ENCODE measurements around the gene FCN1.

Gene FCN1

DNA sequence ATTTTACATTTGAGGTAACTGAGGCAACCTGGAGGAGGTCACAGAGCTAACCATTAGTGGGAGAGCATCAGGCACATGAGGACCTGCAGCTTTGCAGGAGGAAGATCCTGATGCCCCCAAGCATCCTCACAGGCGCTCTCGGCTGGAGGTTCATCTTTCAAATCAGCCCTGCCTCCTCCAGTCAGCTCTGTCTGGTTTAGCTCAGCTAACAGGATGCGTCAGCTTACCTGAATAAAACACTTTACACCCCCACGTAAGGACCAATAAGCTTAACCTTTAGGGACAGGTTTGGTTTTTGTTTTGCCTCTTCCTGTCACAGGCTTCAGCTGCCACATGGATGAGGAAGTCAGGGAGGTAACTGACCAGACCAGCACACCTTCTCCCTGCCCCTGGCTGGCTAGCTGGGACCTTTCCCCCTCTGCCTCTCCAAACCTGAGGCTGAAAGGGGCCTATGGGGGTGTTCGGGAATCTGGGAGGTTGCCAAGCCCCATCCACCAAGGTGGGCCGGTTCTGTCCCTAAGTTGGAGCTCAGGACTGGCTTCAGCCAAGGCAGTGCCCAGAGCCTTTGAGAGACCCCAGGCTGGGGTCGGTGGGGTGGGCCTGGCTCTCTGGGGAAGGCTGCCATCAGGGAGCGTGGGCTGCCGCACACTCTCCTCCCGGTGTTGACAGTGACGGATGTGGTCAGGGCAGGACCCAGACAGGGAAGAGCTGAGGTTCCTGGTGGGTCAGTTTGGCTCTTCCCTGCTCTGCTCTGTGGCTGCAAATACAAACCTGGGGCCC, 20.0 kb upstream of the FCN1 start:
- H3K36me3 Mint-ChIP-seq (ENCODE audit: insufficient read depth) = no peaks in the 10 kb centered on the region
- H3K4me1 Mint-ChIP-seq (ENCODE audit: low read depth in 2 of 2) = peaks cover 0 to 2% of the 10 kb centered on the region in 2 donors
- DNase-seq (no peak), ATAC-seq (replicated peaks) (no peak)
- no peaks in the 10 kb centered on the region for H3K9me3 Mint-ChIP-seq
- no peak overlapping the region for H3K27ac Mint-ChIP-seq
- H3K4me3 Mint-ChIP-seq = no peak overlapping the region
- H3K27me3 Mint-ChIP-seq = peaks cover 26 to 49% of the 10 kb centered on the region in 2 donors

DNA sequence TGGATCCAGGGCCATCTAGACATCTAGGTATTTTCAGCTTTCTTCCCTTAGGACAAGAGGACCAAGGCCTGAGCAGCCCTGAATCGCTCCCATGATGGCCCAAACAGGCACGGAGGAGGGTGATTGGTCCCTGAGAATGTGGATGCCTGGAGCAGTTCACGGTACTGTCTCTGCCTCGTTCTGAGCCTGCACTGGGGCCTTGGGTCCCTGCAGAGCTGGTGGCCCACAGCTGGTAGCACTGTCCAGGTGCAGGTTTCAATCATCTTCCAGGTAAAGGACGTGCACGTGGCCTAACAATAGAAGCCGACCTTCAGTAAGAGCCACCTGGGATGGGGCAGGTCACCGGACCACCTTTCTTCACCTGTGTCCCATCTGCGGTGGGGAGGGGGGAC, 19.4 kb upstream of the FCN1 start:
- Mint-ChIP-seq H3K4me1 (ENCODE audit: low read depth in 2 of 2) (peaks cover 0 to 2% of the 10 kb centered on the region in 2 donors), H3K36me3 (ENCODE audit: insufficient read depth) (no peaks in the 10 kb centered on the region), H3K9me3 (no peaks in the 10 kb centered on the region), H3K27ac (no peak overlapping the region), H3K27me3 (peaks cover 30 to 54% of the 10 kb centered on the region in 2 donors), H3K4me3 (no peak overlapping the region)
- no peak for ATAC-seq (replicated peaks)
- DNase-seq = no peak

DNA sequence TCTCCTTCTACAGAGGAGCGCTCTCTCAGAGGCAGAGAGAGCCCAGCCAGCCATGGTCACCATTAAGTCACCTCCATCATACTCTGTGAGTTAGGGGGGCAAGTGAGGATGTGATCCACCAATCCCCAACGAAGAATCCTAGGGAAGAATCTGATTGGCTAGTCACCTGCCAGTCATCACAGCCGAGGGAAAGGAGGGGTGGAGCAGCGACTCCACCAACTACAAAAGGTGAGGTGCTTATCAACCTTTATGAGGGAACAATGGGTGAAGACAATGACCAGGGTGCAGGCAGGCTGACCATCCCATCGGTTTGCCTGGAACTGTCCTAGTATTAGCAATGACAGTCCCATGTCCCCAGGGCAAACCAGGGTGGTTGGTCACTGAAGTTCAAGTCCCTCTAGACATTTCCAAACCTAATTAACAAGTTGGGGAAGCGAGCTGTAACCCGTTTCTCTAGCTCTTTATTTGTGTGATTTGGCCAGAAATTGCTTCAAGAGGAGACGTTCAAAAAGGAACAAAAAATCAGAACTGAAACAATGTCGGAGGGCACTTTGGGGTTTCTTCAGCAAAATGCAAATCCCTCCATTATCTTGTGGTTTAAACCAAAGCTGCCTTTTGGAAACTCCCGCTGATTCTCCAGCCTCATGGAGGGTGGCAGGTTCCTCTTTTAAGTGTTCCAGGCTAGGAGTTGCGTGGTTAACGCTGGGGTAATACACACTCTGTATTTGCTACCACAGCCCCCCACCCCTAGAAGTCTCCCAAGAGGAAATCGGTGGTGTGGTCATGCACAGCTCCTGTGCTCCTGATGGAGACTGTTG, 18.8 kb upstream of the FCN1 start:
- peaks cover 0 to 2% of the 10 kb centered on the region in 2 donors for H3K4me1 Mint-ChIP-seq (ENCODE audit: low read depth in 2 of 2)
- DNase-seq (no peak), ATAC-seq (replicated peaks) (peak; percentile 21)
- H3K9me3 Mint-ChIP-seq = no peaks in the 10 kb centered on the region
- no peaks in the 10 kb centered on the region for H3K36me3 Mint-ChIP-seq (ENCODE audit: insufficient read depth)
- no peak overlapping the region for H3K27ac Mint-ChIP-seq
- H3K4me3 Mint-ChIP-seq = no peak overlapping the region
- H3K27me3 Mint-ChIP-seq = peaks cover 36 to 60% of the 10 kb centered on the region in 2 donors

DNA sequence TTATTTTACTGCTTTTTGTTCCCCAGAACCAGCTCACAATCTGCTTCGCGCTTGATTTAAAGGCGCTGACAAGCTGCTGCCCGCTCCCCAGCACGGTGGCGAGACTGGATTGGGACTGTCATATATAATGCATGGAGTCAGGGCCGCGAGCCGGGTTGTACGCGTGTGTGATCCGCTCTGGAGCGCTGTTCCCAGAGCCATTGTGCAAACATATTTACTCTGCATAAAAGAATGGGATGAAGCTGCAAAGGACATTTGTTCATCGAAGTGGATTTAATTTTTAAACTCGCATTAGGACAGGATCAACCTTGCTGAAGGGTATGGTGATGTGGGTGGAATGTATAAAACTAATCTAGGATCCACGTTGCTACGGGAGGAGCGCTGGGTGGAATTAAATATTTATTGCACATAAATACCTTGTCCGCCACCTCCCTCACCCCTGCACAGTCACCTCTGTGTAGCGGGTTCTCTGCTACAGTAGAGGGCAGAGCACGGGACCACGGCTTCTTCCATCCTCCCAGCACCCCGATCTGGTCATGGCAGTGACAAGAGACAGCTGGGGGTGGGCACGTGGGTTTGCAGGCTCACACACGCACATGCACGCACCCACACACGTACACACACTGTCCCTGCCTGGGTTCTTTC, 18.1 kb upstream of the FCN1 start:
- H3K9me3 Mint-ChIP-seq = no peaks in the 10 kb centered on the region
- no peak for DNase-seq
- ATAC-seq (replicated peaks) = no peak
- H3K27me3 Mint-ChIP-seq = peaks cover 37 to 64% of the 10 kb centered on the region in 2 donors
- no peaks in the 10 kb centered on the region for H3K36me3 Mint-ChIP-seq (ENCODE audit: insufficient read depth)
- H3K27ac Mint-ChIP-seq = no peak overlapping the region
- no peak overlapping the region for H3K4me3 Mint-ChIP-seq
- peaks cover 0 to 2% of the 10 kb centered on the region in 2 donors for H3K4me1 Mint-ChIP-seq (ENCODE audit: low read depth in 2 of 2)

DNA sequence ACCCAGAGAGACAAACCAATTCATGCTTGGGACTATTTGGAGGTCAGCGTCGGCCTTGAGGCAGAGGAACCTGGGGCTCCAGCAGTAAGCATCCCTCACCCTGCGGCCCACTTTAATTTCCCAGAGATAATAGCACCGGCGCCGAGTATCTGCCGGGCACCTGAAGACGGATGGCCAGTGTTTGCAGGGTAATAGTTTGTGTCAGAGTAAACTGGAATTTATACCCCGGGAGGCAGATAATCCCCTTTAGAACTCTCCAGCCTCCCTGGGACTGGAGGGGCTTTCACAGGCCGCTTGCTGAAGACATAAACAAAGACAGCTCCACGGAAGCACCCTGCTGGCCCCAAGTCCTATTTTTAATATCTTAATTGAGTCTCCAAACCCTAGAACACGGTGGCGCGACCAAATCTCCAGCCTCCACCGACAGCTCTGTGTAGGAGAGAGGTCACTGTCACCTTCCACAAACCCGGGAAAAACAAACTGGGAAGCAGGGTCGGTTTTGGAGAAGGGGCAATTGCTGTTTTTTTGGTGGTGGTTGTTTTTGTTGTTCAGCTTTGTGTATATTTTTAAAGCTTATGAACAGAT, 17.4 kb upstream of the FCN1 start:
- Mint-ChIP-seq H3K27ac (no peak overlapping the region), H3K27me3 (peaks cover 37 to 64% of the 10 kb centered on the region in 2 donors), H3K9me3 (no peaks in the 10 kb centered on the region), H3K36me3 (ENCODE audit: insufficient read depth) (no peaks in the 10 kb centered on the region), H3K4me1 (ENCODE audit: low read depth in 2 of 2) (no peaks in the 10 kb centered on the region), H3K4me3 (no peak overlapping the region)
- ATAC-seq (replicated peaks) = no peak
- DNase-seq = no peak

DNA sequence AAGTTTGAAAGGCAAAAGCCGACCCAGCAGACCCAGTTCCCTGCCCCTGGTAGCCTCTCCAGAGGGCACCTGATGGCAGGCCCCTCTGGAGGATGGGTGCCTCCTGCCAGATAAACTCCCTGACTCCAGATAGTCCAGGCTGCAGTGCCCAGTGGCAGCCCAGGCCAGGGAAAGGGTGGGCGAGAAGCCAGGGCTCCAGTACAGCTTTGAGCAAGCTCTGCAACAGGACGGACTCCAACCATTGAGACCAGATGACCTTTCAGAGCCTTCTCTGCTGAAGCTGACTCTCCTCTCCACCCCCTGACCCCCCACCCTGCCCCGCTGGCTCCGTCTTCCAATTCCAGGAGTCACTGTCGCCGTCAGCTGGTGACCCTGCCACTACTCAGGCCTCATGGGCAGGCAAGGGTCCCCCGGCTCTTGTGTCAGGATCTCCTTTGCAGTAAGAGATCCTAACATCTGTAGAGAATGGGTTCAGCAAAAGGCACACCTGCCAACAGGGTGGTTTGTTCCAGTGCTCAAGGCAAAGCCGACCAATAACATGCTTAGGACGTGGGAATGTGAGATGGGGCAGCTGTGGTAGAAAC, 15.5 kb upstream of the FCN1 start:
- H3K27ac Mint-ChIP-seq = no peak overlapping the region

DNA sequence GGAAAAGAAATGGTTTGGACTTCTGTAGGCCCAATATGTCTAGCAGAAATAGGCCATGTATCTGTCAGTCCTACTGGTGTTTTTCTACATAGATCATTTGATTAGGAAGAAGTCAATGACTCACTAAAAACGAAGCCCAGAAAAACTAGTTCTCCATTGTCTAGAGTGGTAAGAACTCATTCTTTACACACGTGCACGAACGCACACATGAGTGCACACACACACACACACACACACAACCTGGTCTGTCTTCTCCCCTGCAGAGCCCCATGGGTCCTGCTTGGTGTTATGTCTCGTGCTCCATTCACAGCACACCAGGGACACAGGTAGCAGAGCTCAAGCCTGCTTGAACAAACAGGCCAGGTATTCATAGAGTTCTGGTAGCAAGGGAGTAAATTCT, 14.9 kb upstream of the FCN1 start:
- H3K4me3 Mint-ChIP-seq = no peak overlapping the region
- DNase-seq (no peak), ATAC-seq (replicated peaks) (no peak)
- H3K4me1 Mint-ChIP-seq (ENCODE audit: low read depth in 2 of 2) = no peaks in the 10 kb centered on the region
- peaks cover 37 to 60% of the 10 kb centered on the region in 2 donors for H3K27me3 Mint-ChIP-seq
- H3K9me3 Mint-ChIP-seq = no peaks in the 10 kb centered on the region
- no peaks in the 10 kb centered on the region for H3K36me3 Mint-ChIP-seq (ENCODE audit: insufficient read depth)
- no peak overlapping the region for H3K27ac Mint-ChIP-seq

More for the DNA sequence above, 15.5 kb upstream of the FCN1 start:
- Mint-ChIP-seq H3K4me3 (no peak overlapping the region), H3K9me3 (no peaks in the 10 kb centered on the region), H3K36me3 (ENCODE audit: insufficient read depth) (no peaks in the 10 kb centered on the region), H3K4me1 (ENCODE audit: low read depth in 2 of 2) (no peaks in the 10 kb centered on the region), H3K27me3 (peaks cover 37 to 60% of the 10 kb centered on the region in 2 donors)
- DNase-seq = no peak
- ATAC-seq (replicated peaks) = no peak

DNA sequence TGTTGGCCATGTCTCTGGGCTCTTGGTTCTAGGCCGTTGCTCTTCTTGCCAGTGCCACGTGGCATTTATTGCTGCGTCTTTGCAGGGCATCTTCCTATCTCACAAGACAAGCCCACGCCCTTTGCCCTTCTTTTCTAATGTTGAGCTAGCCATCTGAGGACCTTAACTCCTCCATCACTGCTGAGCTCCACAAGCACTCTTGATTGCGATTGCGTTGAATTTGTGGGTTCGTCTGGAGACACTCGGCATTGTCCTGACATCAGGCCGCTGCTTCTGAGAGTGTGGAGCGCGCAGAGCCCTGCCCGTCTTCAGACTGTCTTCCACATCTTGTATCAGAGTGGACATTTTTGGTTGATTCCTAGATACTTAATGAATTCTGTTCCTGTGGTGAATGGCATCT, 14.5 kb upstream of the FCN1 start:
- Mint-ChIP-seq H3K4me3 (no peak overlapping the region), H3K27me3 (peaks cover 37 to 56% of the 10 kb centered on the region in 2 donors), H3K27ac (no peak overlapping the region), H3K36me3 (ENCODE audit: insufficient read depth) (no peaks in the 10 kb centered on the region), H3K4me1 (ENCODE audit: low read depth in 2 of 2) (no peaks in the 10 kb centered on the region), H3K9me3 (no peaks in the 10 kb centered on the region)
- no peak for ATAC-seq (replicated peaks)
- no peak for DNase-seq

DNA sequence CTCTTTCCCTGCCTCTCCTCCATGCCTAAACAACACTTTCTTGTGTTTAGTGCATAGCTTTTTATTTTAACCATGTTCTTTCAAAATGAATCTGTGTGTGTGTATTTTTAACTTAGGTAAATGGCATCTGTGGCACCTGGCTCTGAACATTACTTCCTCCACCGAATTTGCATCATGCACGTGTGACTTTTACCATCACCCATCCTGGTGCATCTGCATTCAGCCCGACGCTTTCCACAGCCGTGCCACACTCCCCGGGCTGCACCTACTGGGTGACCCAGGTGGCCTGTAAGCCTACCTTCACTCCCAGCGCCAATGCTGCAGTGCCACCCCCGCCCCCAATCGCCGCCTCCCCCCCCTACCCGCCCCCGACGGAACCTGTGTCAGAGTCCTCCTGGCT, 12.7 kb upstream of the FCN1 start:
- ATAC-seq (replicated peaks) = no peak
- no peak overlapping the region for H3K4me3 Mint-ChIP-seq
- H3K4me1 Mint-ChIP-seq (ENCODE audit: low read depth in 2 of 2) = no peaks in the 10 kb centered on the region
- H3K27me3 Mint-ChIP-seq = peaks cover 37 to 52% of the 10 kb centered on the region in 2 donors
- DNase-seq = no peak
- H3K27ac Mint-ChIP-seq = no peak overlapping the region
- no peaks in the 10 kb centered on the region for H3K36me3 Mint-ChIP-seq (ENCODE audit: insufficient read depth)
- H3K9me3 Mint-ChIP-seq = no peaks in the 10 kb centered on the region

DNA sequence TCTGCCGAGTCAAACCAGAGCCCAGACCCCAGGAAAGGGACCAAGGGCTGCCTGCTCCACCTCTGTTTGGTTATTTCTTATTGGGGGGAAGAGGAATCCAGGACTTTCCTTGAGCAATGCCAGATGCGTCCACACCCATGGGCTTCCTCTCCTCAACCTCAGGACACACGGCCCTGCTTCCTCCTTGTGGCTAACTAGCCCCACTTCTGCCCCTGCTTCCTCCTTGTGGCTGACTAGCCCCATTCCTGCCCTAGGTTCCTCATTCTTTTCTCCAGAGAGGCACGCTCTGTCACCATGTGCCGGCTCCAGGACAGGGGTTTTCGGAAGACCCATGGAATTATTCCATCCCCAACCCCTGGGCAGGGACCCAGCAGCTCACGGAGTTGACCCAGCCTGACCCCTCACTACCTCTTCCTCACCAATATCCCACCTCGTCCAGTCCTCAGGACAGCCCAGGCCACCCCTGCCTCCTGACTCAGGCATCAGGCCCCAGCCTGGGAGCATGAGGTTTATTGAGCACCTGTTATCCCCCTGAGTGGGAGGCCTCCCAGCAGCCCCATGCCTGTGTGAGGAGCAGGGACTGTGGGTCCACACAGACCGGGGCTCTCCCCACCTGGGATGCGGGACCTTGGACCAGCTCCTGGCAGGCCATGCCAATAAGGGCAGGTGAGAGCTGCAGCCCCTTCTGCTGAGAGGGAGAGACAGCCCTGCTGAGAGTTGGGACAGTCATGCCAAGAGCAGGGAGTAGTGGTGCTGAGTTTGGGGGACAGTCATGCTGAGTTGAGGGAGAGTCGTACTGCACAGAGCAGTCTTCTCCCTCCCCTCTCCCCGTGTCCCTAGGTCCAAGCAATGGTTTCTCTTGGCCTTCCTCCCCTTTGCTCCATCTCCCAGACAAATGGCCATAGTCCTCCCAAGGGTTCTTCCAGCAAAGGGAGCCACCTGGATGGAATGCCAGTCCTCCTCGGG, 11.8 kb upstream of the FCN1 start:
- Mint-ChIP-seq H3K9me3 (no peaks in the 10 kb centered on the region), H3K4me1 (ENCODE audit: low read depth in 2 of 2) (no peaks in the 10 kb centered on the region), H3K36me3 (ENCODE audit: insufficient read depth) (no peaks in the 10 kb centered on the region), H3K27me3 (peaks cover 37 to 46% of the 10 kb centered on the region in 2 donors), H3K27ac (no peak overlapping the region), H3K4me3 (no peak overlapping the region)
- DNase-seq = no peak
- ATAC-seq (replicated peaks) = peak; percentile 37

DNA sequence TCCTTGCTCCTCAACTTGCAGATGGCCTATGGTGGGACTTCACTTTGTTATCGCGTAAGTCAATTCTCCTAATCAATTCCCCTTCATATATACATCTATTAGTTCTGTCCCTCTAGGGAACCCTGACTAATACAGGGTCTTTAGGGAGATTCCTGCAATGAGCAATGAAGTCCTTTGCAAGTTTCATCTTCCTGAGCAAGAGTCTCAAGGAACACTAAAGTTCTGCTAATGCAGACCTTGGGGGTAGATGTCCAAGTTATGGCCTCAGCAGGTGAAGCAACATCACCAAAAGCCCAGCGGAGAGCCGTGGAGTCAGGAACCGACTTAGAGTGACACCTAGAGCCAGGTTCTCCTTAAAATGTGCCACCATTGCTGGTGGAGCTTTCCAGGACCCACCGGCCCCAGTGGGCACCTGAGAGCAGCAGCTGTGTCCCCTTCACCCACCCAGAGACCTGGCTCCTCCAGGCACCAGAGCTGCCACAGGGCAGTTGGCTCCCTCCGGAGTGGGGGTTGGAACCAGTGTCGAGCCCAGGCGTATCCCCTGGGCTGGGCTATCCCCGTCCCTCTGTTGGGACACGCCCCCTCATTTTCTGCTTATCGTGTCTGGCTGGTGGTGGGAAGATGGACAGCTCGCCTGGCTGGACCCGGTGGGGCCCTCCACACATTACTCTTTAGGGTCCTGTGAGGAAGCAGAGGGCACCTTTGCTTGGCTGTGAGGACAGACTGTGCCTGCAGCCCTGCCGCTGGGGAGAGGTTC, 10.9 kb upstream of the FCN1 start:
- DNase-seq = no peak
- Mint-ChIP-seq H3K27me3 (peaks cover 34 to 44% of the 10 kb centered on the region in 2 donors), H3K36me3 (ENCODE audit: insufficient read depth) (no peaks in the 10 kb centered on the region), H3K4me1 (ENCODE audit: low read depth in 2 of 2) (no peaks in the 10 kb centered on the region), H3K9me3 (no peaks in the 10 kb centered on the region), H3K27ac (no peak overlapping the region), H3K4me3 (no peak overlapping the region)
- ATAC-seq (replicated peaks) = no peak

DNA sequence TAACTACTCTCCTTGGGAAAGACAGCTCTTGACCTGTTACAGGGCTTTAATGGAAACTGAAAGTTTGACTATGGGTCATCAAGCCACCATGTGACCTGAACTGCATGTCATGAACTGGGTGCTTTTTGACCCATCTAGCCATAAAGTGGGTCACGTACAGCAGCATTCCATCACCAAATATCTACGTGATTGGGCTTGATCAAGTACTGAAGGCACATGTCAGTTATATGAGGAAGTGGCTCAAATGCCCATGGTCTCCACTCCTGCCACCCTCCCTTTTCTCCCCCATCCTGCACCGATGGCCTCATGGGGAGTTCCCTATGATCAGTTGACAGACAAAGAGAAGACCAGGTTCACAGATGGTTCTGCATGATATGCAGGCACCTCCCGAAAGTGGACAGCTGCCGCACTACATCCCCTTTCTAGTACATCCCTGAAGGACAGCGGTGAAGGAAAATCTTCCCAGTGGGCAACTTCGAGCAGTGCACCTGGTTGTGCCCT, 7.3 kb upstream of the FCN1 start:
- DNase-seq = no peak

More for the DNA sequence above, 7.3 kb upstream of the FCN1 start:
- ATAC-seq (replicated peaks) = no peak
- Mint-ChIP-seq H3K27me3 (peaks cover 9 to 20% of the 10 kb centered on the region in 2 donors), H3K36me3 (ENCODE audit: insufficient read depth) (no peaks in the 10 kb centered on the region), H3K4me3 (no peak overlapping the region), H3K4me1 (ENCODE audit: low read depth in 2 of 2) (no peaks in the 10 kb centered on the region), H3K9me3 (no peaks in the 10 kb centered on the region), H3K27ac (no peak overlapping the region)
